Activated CD4-positive, CD25-positive, alpha-beta regulatory T cell treated with anti-CD3 and anti-CD28 coated beads, Interleukin-2, amount 50 U/mL, for 72 hours (primary cell): ENCODE data around the gene RPS6KA4.

Source experiments
- DNase-seq: peaks from one replicate; pipeline ENCODE4 v3.0.0; 2021

The RPS6KA4 gene

DNA sequence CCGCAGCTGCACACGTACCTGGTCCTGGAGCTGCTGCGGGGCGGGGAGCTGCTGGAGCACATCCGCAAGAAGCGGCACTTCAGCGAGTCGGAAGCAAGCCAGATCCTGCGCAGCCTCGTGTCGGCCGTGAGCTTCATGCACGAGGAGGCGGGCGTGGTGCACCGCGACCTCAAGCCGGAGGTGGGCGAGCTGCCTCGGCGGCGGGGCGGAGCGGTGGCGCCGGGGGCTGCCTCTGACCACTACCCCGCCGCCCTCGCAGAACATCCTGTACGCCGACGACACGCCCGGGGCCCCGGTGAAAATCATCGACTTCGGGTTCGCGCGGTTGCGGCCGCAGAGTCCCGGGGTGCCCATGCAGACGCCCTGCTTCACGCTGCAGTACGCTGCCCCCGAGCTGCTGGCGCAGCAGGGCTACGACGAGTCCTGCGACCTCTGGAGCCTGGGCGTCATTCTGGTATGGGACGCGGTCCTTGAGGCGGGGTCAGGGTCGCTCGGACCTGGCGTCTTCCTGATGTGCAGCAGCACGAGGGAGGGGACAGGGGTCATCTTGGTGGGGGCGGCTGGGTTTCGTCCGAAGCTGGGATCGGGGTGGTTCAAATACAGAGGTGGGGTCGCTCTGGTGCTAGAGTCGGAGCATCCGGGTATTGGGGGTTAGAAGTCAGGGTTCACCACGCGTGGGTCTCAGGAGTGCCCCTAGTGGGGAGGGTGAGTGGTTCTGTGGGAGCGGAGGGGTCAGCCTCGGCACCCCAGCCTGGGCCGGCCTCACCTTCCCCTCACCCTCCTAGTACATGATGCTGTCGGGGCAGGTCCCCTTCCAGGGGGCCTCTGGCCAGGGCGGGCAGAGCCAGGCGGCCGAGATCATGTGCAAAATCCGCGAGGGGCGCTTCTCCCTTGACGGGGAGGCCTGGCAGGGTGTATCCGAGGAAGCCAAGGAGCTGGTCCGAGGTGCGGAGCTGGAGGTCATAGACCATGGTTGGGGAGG is 10.8 kb downstream of the RPS6KA4 start:
- no peak for DNase-seq

DNA sequence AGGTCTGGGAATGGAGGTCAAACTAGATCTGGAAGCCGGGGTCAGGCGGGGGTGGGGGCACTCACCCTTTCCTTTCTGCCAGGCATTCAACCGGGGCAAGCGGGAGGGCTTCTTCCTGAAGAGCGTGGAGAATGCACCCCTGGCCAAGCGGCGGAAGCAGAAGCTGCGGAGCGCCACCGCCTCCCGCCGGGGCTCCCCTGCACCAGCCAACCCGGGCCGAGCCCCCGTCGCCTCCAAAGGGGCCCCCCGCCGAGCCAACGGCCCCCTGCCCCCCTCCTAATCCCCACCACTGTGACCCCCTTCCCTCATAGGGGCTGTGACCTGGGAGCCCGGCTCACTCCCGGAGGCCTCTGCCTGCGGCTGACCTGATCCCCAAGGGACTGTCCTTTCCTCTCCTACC is 12.2 kb downstream of the RPS6KA4 start:
- DNase-seq, result no peak

DNA sequence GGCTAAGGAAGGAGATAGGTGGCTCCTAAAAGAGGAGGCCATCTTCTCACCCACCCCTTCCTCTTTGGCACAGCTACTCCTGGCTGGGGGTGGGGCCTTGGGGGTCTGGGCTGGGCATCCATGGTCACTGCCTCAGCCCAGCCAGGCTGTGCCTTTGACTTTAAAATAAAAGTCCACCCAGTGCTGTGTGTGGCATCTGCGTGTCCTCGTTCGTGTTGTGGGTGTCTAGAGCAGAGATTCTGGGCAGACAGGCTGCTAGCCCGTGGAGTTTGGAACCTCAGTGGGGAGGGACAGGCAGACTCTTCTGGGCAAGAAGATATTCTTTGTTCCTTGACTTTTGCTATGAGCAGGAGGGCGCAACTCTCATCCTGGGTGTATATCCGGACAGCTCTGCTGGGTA is 13.1 kb downstream of the RPS6KA4 start:
- no peak for DNase-seq

DNA sequence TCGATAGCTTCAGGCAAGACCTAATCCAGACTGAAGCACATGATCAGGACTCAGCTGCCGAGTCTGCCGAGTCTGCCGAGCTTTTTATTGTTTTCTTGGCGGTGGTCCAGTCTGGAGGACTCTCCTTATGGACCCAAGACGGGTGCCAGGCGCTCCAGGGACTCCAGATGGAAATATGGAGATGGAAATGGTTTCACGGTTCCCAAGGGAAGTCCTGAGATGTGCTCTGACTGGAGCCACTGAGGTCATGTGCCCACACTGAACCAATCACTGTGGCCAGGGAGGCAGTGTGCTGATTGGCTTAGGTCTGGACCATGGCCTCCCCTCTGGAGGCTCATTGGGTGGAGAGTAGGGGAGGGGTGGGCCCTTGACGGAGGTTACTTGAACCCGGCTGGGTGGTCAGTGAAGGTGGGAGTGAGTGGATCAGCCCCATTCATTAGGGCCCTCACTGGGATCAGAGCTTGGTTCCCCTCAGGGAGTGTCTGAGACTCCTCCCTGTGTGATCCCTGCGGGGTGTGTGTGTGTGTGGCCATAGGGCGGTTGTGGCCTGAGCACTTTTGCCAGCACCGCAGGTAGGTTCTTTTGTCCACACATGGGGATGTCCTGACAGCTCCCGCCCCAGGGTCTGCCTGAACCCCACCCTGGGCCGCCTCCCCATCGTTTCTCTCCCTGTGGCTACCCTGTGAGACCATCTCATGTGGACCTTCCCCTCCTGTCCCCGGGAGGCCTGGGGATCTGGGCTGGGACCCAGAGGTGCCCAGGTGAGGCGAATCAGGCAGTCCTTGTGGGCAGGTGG is 14.0 kb downstream of the RPS6KA4 start:
- DNase-seq, result no peak

DNA sequence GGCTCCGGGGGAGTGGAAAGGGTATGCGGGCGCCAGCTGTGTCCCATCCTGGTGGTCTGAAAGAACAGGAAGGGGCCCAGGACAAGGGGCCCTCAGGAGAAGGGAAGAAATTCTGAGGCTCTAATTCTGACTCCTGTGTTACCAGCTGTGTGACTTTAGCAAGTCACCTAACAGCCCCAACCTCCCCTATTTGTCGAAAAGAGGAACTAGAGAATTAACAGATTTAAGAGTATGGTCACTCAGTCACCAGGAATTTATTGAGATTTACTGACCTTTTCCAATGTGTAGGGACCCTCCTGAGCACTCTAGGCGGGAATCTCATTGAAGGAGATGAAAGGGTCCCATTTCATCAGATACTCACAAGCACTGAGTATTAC is 14.6 kb downstream of the RPS6KA4 start:
- DNase-seq, result no peak

DNA sequence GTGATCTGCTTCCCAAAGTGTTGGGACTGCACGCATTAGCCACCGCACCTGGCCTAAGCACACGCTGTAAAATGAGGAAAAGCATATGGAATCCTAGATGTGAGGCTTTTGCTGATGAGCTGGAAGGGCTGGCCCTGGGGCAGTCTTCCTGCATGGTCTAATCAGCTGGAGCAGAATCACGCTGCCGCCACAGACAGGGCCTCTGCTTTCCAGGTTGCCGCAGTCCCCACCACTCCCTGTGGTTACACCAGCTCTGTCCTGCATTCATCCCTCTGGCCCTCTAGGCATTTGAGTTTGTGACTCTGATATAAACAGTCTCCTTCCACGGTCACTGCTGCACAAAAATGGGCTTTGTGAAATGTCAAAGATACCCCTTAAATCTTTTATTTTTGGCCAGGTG is 17.1 kb downstream of the RPS6KA4 start:
- DNase-seq, result no peak

DNA sequence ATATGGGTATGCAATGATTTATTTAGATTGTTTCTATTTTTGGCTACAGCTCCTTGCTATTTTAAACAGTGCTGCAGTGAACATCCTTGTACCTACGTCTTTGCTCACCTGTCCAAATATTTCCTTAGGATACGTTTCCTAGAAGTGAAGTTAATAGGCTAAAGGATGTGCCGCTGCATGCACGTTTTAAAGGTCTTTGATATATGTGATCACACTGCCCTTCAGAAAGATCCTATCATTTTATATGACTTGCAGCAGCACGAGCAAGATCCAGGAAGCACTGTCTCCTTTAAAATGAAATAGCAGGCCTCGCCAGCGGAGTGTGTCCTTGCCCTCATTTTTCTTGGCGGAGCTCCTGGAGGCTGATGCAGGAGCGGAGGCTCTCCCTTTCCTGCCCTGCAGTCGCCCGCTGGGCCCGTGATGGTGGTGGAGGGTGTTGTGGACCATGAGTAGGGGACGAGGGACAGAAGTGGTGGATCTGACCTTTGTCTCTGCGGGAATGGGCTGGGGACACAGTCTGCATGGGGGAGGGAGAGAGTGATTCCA is 19.4 kb downstream of the RPS6KA4 start:
- DNase-seq, result no peak

DNA sequence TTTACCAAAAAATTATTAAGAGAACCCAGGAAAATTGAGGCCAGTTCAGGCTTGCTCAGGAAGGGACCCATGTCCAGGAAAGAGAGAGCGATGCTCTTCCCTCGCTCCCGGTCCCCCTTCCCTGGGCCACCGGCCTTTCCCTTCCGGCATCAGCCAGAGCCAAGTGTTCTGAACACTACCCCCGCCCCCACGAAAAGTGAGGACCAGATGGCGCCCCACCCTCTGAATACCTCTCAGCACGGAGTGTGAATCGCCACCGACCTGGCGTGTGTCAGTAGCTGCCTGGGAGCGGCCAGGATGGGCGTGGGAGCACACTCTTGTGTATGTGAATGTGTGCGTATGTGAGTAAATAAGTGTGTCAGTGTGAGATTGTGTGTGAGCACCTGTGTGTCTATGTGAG is 20.2 kb downstream of the RPS6KA4 start:
- no peak for DNase-seq

DNA sequence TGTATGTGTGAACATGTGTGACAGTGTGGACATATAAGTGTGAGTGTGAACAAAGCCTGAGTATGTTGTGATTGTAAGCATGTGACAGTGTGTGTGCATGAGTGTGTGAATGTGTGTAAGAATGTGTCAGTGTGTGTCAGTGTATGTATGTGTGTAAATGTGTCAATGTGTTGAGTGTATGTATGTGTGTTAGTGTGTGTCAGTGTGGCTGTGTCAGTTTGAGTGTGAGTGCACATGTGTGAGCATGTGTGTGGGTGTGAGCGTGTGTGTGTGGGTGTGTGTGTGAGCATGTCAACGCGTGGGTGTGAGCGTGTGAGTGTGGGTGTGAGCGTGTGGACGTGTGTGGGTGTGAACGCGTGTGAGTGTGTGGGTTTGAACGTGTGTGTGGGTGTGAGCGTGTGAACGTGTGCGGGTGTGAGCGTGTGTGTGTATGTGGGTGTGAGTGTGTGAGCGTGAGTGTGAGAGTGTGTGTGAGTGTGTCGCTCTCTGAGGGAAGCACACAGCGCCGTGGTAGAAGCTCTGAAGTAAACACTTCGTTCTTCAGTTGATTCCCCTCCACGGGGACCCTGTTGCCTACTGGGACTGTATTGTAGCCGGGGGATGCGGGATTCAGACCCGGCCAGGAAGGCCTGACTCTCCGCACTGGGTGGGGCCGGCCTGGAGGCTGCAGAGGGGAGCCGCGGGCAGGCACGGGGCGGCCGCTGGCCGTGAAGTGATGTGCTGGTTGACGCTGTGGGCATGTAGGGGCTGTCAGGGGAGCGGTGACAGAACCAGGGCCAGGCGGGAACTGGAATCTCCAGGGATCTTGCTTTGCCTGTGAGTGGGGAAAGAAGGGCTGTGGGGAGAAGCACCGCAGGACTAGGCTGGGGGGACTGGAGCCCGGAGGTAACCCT is 21.1 kb downstream of the RPS6KA4 start:
- no peak for DNase-seq

DNA sequence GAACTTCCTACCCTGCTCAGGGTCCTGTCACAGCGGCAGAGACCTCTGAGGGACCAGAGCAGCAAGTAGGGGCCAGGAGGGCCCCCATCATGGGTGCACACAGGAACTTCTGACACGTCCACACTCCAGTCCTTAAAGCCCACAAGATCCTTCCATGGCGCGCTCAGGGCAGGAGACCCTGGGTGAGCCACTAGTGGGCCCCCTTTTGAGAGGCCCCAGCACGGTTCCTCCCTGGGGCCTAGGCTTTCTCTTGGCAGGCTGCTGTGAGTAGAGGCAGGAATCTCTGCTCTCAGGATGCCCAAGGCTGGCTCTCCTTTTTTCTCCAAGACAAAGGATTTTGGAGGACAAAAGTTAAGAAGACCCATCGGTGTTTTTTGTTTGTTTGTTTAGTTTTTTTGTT is 22.4 kb downstream of the RPS6KA4 start:
- DNase-seq, result no peak

DNA sequence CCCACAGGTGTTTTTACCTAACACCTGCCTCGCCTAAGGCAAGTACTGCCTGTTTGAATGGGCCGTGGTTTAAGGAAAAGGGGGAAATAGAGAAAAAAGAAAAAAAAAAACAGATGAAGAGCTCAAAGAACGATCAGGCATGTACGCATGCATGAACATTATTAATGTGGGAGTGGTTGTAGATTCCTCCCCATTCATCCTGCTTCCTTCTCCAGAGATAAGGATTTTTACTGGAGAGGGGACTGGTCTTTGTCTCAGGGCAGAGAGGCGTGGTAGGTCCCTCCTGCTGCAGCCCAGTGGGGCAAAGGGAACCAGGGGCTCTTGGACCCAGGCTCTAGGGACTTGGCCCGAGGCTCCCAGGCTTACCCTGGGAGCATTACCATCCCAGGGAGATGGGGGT is 23.1 kb downstream of the RPS6KA4 start:
- no peak for DNase-seq

DNA sequence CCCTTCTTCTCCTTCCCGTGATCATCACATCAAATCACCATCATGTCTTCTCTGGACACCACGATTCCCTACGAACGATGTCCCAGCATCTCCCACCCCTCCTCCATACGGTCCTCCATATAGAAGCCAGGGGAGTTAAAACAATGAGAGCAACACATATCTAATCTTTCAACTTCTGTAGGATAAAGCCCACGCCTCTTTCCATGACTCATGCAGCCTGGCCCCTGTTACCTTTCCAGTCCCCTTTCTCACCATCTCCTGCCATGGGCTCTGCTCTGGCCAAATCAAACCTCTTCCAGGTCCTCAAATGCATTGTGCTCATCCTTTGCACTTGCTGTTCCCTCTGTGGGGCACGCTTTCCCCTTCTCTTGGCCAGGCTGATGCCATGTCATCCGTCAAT is 23.6 kb downstream of the RPS6KA4 start:
- DNase-seq, result no peak

DNA sequence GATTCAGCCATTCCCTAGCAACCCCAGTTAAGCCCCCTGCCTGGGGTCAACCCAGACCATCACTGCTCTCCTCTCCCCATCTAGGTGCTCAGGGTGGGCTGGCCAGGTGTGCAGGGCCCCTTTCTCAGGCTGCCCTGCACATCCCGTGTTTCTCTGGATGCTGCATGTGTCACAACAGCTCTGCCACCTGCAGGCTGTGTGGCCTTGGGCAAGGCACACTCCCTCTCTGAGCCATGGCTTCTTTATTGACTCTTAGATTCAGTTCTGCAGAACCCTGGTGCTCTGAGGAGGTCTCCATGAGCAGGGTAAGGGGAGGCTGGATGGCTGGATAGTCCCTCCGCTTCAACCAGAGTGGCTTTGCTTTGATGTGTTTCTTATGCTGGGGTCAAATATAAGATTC is 24.6 kb downstream of the RPS6KA4 start:
- DNase-seq, result no peak

DNA sequence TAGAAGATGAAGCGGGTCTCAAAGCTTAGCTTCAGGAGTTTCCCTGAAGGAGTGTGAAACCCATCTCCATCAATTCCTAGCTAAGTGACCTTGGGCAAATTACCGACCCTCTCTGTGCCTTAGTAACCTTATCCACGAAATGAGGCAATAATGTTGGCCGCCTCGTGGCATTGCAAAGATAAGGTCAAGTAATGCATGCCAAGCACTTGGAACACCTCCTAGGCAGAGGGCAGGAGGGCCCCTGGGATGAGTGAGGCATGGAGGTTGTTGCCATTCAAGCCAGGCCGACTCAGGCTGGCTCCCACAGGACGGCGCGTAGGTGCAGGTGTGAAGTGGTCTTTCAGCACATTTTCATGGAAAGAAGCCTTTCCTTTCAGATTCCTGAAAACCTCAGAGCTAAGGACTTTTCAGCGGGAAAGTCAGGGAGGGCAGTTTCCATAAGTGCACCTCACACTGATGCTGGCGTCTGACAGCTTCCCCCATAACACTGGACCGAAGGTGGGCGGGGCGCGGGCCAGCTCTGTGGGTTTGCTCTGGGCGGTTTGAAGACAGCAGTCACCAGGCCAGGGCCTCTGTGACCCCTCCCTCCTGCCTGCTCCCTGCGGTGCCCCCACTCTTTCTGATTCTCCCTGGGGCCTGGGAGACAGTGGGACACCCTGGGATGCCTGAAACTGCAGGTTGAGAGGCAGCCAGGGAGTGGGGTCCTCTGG is 25.2 kb downstream of the RPS6KA4 start:
- no peak for DNase-seq

DNA sequence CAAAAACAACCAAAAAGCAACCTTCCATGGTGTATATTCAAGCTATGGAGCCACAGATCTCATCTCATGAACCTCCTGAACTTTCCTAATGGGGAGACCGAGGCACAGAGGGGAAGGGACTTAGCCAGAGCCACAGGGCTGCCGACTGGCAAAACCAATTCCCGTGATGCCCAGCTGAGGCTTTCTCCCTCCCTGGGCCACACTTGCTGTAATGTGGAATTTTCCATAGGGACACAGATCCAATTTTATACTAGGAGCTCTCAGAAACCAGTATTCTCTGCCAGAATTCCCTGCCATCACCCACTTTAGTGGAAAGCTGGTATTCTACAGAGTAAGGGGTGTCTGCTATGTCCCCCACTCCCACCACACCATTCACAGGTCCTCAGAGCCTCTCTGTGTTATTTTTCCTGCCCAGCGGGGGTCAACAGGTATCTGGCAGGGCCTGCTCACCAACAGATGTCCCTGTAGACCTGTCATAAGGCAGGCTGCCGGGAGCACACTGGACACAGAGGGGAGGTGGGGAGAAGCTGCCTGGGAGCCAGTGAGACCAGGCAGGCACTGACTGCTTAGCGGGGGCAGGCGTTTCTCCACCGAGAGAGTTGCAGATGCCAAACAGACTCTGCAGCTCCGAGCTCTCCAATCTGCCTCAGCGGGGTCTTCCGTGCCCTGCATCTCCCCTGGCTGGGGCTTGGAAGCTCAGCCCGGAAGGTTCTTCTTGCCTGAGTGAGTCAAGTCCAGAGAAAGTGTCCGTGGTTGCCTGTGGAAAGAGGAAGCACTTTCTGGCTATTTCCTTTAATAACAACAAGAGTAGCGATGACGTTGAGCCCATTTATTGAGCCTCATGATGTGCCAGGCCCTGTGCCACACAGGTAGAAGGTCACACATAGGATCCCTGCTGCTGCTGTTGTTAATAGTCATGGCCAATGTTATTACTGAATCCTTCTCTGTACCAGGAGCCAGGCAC is 26.3 kb downstream of the RPS6KA4 start:
- DNase-seq, result no peak

DNA sequence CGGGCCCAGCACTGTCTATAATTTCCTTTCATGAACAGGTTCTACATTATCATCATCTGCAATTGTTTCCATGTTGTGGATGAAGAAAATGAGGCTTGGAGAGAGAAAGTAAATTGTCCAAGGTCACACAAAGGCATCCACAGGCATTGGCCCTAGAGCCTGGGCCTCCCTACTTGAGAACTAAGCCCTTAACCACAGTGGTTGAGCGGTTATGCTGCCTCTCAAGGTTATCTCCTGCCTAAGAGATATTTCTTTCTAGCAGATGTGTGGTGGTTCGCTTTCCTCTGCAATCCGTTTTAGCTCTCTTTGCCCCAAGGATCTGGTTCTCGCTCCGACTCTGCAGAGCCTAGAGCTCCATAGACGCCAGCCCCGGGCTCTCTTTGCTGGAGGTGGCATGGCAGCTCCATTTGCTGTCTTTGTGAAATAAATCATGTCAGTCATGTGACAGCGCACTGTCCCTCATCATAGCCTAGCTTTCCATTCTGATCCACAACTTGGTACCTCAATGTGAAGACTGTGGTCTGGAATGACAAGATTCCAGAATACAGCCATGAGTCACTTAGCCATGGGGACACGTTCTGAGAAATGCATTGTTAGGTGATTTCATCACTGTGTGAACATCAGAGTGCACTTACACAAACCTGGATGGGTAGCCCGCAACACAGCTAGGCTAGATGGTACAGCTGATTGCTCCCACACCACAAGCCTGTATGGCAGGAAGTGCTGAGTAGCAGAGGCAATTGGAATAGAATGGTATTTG is 27.2 kb downstream of the RPS6KA4 start:
- DNase-seq, result no peak

DNA sequence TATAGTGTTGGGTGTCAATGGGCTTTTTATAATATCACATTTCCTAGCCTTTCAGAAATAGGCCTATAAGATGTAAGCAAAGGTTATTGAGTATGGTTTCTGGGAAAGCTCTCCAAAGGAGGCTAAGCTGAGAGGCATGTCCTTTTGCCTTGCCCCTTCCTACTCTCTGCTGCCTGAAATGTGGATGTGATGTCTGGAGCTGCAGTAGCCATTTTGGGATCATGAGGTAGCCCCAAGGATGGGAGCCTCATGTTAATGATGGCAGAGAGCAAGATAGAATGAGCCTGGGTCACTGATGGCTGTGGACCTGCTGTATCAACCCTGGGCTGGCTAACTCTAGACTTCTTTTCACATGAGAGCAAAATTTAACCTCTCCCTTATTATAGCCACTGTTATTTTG is 29.0 kb downstream of the RPS6KA4 start:
- no peak for DNase-seq

DNA sequence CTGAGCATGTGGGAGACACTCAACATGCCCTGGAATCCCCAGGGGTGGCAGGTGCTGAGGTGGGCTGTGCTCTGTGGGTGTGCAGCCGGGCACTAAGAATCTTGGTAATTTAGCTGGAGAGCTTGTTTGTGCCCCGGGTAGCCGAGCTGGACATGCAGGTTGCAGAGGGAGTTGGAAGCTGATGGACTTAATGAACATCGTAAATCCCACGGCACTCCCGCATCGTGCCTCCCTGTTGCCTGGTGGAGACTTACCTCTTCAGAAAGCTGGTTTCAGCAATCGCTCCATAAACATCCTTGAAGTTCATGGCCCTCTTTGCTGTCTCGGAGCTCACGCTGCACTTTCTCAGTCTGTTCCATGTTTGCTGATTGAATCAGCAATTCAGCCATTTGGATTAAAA is 29.9 kb downstream of the RPS6KA4 start:
- DNase-seq, result no peak

DNA sequence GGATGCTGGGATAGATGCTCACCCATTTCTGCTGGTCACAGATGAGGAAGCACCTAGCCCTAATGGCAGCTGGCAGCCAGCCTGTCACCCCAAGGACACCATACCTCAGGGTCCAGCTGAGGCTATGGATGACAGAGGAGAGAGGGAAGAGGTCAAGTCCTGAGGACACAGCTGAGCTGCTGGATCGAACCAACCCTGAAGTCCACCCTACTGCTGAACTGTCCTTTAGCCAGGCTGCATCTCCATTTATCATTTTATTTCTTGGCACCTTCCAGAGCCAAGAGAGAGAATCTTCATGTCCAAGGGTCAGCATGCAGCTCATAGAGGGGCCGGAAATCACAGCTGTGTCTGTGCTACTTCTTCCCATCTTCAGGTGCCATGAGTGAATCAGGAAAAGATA is 30.9 kb downstream of the RPS6KA4 start:
- DNase-seq, result no peak

DNA sequence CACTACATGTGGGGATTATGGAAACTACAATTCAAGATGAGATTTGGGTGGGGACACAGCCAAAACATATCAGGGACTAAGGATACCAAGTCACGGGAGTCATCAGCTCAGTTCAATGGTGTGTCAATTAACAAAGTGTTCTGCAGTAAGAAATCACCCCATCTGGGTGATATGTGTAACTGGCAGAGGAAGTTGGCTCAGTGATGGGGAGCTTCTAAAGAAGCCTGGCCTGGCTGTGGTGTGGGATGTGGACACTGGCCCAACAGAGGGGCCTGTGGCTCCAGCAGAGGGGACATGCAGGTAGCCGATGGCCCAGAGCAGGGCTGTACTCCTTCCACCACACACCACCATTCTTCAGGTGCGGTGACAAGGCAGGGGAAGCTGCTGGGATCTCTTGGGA is 31.6 kb downstream of the RPS6KA4 start:
- DNase-seq, result no peak
